HEK293 (cell line): Measurements from ENCODE around the gene UHRF1.
A peak's percentile ranks its signal among the peaks of the same experiment; 100 is the strongest.

Source experiments
- CTCF ChIA-PET: fragments of 350-600 bp; formaldehyde crosslinking; extraction: SDS; loops from one replicate; lab custom pipeline; 2021; ENCODE audit warnings: antibody characterized with exemption; lab: Yijun Ruan, JAX
- POLR2A ChIA-PET: fragments of 300-600 bp; formaldehyde crosslinking; extraction: SDS; loops from one replicate; lab custom pipeline; 2020; ENCODE audit warnings: antibody characterized with exemption, inconsistent platforms; lab: Yijun Ruan, JAX
- H3K27ac ChIP-seq: fragments of 200-500 bp; sonication (Bioruptor generic); 2 replicates; pipeline ENCODE4 v1.5.1; 2014; ENCODE audit warnings: low read depth, low read length, control low read depth, inconsistent platforms; ENCODE audit errors: extremely low read depth
- H3K36me3 ChIP-seq, 2 experiments: fragments of 200-500 bp in 1 of 2; sonication (Bioruptor generic) in 1 of 2; 1 replicate in 1 of 2; 2 replicates in 1 of 2; pipeline ENCODE4 v1.5.1; 2014 to 2017; ENCODE audit warnings: inconsistent platforms in 2 of 2, low read length in 2 of 2; ENCODE audit not compliant: control insufficient read depth in 2 of 2, insufficient read depth in 1 of 2
- H3K4me1 ChIP-seq: fragments of 200-500 bp; sonication (Bioruptor generic); 2 replicates; pipeline ENCODE4 v1.5.1; 2014; ENCODE audit warnings: mild to moderate bottlenecking, low read length, inconsistent platforms; ENCODE audit not compliant: control insufficient read depth, insufficient read depth
- H3K4me3 ChIP-seq: 2 replicates; pipeline ENCODE4 v1.5.1; 2011; ENCODE audit warnings: low read depth, mild to moderate bottlenecking, control low read depth, low read length, moderate library complexity
- H3K9me3 ChIP-seq: fragments of 200-500 bp; sonication (Bioruptor generic); 2 replicates; pipeline ENCODE4 v1.5.1; 2014; ENCODE audit warnings: low read depth, low read length, inconsistent platforms; ENCODE audit not compliant: control insufficient read depth, insufficient read depth
- FEZF1 ChIP-seq: fragments of 450-650 bp; formaldehyde crosslinking; IDR thresholded peaks from 2 replicates; pipeline ENCODE4 v1.5.1; 2016; ENCODE audit warnings: missing biosample characterization, missing genetic modification characterization
- GLI2 ChIP-seq: fragments of 450-650 bp; formaldehyde crosslinking; IDR thresholded peaks from 2 replicates; pipeline ENCODE4; 2017; ENCODE audit warnings: missing biosample characterization, missing genetic modification characterization, low read depth, borderline replicate concordance
- OVOL3 ChIP-seq: fragments of 450-650 bp; formaldehyde crosslinking; IDR thresholded peaks from 2 replicates; pipeline ENCODE4 v1.5.1; 2016; ENCODE audit warnings: missing biosample characterization, missing genetic modification characterization
- PRDM6 ChIP-seq: fragments of 450-650 bp; formaldehyde crosslinking; IDR thresholded peaks from 2 replicates; pipeline ENCODE4 v1.5.1; 2017; ENCODE audit warnings: missing biosample characterization, missing genetic modification characterization
- SCRT1 ChIP-seq: fragments of 450-650 bp; formaldehyde crosslinking; IDR thresholded peaks from 2 replicates; pipeline ENCODE4 v1.5.1; 2016; ENCODE audit warnings: missing biosample characterization, missing genetic modification characterization, borderline replicate concordance
- SP2 ChIP-seq: fragments of 450-650 bp; formaldehyde crosslinking; IDR thresholded peaks from 2 replicates; pipeline ENCODE4 v1.5.1; 2016; ENCODE audit warnings: missing biosample characterization, missing genetic modification characterization
- ZBTB17 ChIP-seq: fragments of 450-650 bp; formaldehyde crosslinking; IDR thresholded peaks from 2 replicates; pipeline ENCODE4 v1.5.1; 2016; ENCODE audit warnings: missing biosample characterization, missing genetic modification characterization
- ZBTB21 ChIP-seq: fragments of 450-650 bp; formaldehyde crosslinking; IDR thresholded peaks from 2 replicates; pipeline ENCODE4 v1.5.1; 2017; ENCODE audit warnings: missing biosample characterization, missing genetic modification characterization
- ZBTB48 ChIP-seq: fragments of 450-650 bp; formaldehyde crosslinking; IDR thresholded peaks from 2 replicates; pipeline ENCODE4 v1.5.1; 2016; ENCODE audit warnings: missing biosample characterization, missing genetic modification characterization
- ZBTB7A ChIP-seq: fragments of 450-650 bp; formaldehyde crosslinking; IDR thresholded peaks from 2 replicates; pipeline ENCODE4 v1.5.1; 2016; ENCODE audit warnings: low read depth, missing biosample characterization, missing genetic modification characterization
- ZFHX2 ChIP-seq: fragments of 450-650 bp; formaldehyde crosslinking; conservative IDR thresholded peaks from 2 replicates; pipeline ENCODE4 v1.5.1; 2016; ENCODE audit warnings: missing biosample characterization, missing genetic modification characterization
- ZFP41 ChIP-seq: fragments of 450-650 bp; formaldehyde crosslinking; IDR thresholded peaks from 2 replicates; pipeline ENCODE4 v1.5.1; 2016; ENCODE audit warnings: missing biosample characterization, missing genetic modification characterization, borderline replicate concordance
- ZIC2 ChIP-seq: fragments of 450-650 bp; formaldehyde crosslinking; IDR thresholded peaks from 2 replicates; pipeline ENCODE4 v1.5.1; 2016; ENCODE audit warnings: missing biosample characterization, missing genetic modification characterization
- ZNF248 ChIP-seq: fragments of 450-650 bp; formaldehyde crosslinking; IDR thresholded peaks from 2 replicates; pipeline ENCODE4 v1.5.1; 2017; ENCODE audit warnings: missing biosample characterization, missing genetic modification characterization
- ZNF366 ChIP-seq: fragments of 450-650 bp; formaldehyde crosslinking; conservative IDR thresholded peaks from 2 replicates; pipeline ENCODE4 v1.5.1; 2016; ENCODE audit warnings: missing biosample characterization, missing genetic modification characterization
- ZNF391 ChIP-seq: fragments of 450-650 bp; formaldehyde crosslinking; IDR thresholded peaks from 2 replicates; pipeline ENCODE4 v1.5.1; 2016; ENCODE audit warnings: low read depth, missing biosample characterization, missing genetic modification characterization, borderline replicate concordance
- ZNF48 ChIP-seq: fragments of 450-650 bp; formaldehyde crosslinking; IDR thresholded peaks from 2 replicates; pipeline ENCODE4 v1.5.1; 2016; ENCODE audit warnings: missing biosample characterization, missing genetic modification characterization
- ZNF488 ChIP-seq: fragments of 450-650 bp; formaldehyde crosslinking; IDR thresholded peaks from 2 replicates; pipeline ENCODE4 v1.5.1; 2016; ENCODE audit warnings: missing biosample characterization, missing genetic modification characterization
- ZNF513 ChIP-seq: fragments of 450-650 bp; IDR thresholded peaks from 2 replicates; pipeline ENCODE4 v1.5.1; 2018; ENCODE audit warnings: missing biosample characterization, missing genetic modification characterization
- ZNF600 ChIP-seq: fragments of 450-650 bp; formaldehyde crosslinking; IDR thresholded peaks from 2 replicates; pipeline ENCODE4 v1.5.1; 2016; ENCODE audit warnings: missing biosample characterization, missing genetic modification characterization
- ZNF623 ChIP-seq: fragments of 450-650 bp; formaldehyde crosslinking; IDR thresholded peaks from 2 replicates; pipeline ENCODE4 v1.5.1; 2016; ENCODE audit warnings: missing biosample characterization, missing genetic modification characterization
- ZNF626 ChIP-seq: fragments of 450-650 bp; sonication (Bioruptor Pico); formaldehyde crosslinking; IDR thresholded peaks from 2 replicates; pipeline ENCODE4 v1.5.1; 2018; ENCODE audit warnings: missing biosample characterization, missing genetic modification characterization, inconsistent platforms
- ZNF629 ChIP-seq: fragments of 450-650 bp; formaldehyde crosslinking; IDR thresholded peaks from 2 replicates; pipeline ENCODE4 v1.5.1; 2017; ENCODE audit warnings: missing biosample characterization, missing genetic modification characterization
- ZNF791 ChIP-seq: fragments of 450-650 bp; formaldehyde crosslinking; IDR thresholded peaks from 2 replicates; pipeline ENCODE4 v1.5.1; 2016; ENCODE audit warnings: missing biosample characterization, missing genetic modification characterization
- ZSCAN18 ChIP-seq: fragments of 450-650 bp; formaldehyde crosslinking; IDR thresholded peaks from 2 replicates; pipeline ENCODE4 v1.5.1; 2016; ENCODE audit warnings: missing biosample characterization, missing genetic modification characterization

UHRF1 gene

GRCh38 chr19:4985551-4985991 lies 76.3 kb downstream of the UHRF1 start:
- POLR2A ChIA-PET = interaction anchor here (0.7 to 1.0 kb wide), 2 partner anchors 37 to 57 kb away, joined by 3 to 4 read pairs; no protein-coding TSS in a partner anchor
- peaks cover 16% of the 10 kb centered on the region for H3K4me1 ChIP-seq
- no peak overlapping the region for H3K27ac ChIP-seq
- CTCF ChIA-PET = interaction anchor here (0.6 to 0.9 kb wide), 3 partner anchors 16 to 176 kb away, joined by 3 read pairs; no protein-coding TSS in a partner anchor
- H3K4me3 ChIP-seq = no peak overlapping the region
- no peaks in the 10 kb centered on the region; a peak in 1 of 3 replicates for H3K36me3 ChIP-seq
- H3K9me3 ChIP-seq = no peaks in the 10 kb centered on the region
- TF ChIP-seq ZNF626 (tag by site-specific recombination) (no peak), ZFHX2 (tag by site-specific recombination) (peak; percentile 43), ZFP41 (tag by site-specific recombination) (no peak), ZNF391 (tag by site-specific recombination) (no peak), GLI2 (no peak), OVOL3 (tag by site-specific recombination) (no peak), PRDM6 (tag by site-specific recombination) (no peak), ZSCAN18 (tag by site-specific recombination) (no peak), ZBTB17 (tag by site-specific recombination) (0 out of 2 replicates have a peak, but pooled peaks have one; percentile 25), ZNF513 (tag by site-specific recombination) (no peak), SP2 (tag by site-specific recombination) (0 out of 2 replicates have a peak, but pooled peaks have one; percentile 9), ZBTB21 (tag by site-specific recombination) (no peak), ZNF488 (tag by site-specific recombination) (no peak), ZNF366 (tag by site-specific recombination) (no peak), ZNF48 (tag by site-specific recombination) (no peak), ZBTB7A (tag by site-specific recombination) (no peak), ZIC2 (0 out of 2 replicates have a peak, but pooled peaks have one; percentile 8), ZBTB48 (tag by site-specific recombination) (0 out of 2 replicates have a peak, but pooled peaks have one; percentile 29), ZNF791 (no peak), FEZF1 (tag by site-specific recombination) (no peak), ZNF248 (tag by site-specific recombination) (no peak), SCRT1 (tag by site-specific recombination) (no peak), ZNF629 (tag by site-specific recombination) (no peak), ZNF600 (tag by site-specific recombination) (peak; percentile 68), ZNF623 (tag by site-specific recombination) (no peak)
